Skeletal muscle tissue (tissue), 4 donors: ENCODE measurements around the gene IFT22. TPM values are rescaled to one million over a fixed set of nuclear protein-coding genes. Genes with fewer than 3 reads are reported as not detected.

ENCODE experiments used
- H3K27ac ChIP-seq: one replicate; pipeline ENCODE4 v1.7.0; 2013; ENCODE audit warnings: mild to moderate bottlenecking, low read depth, low read length, inconsistent platforms
- H3K27me3 ChIP-seq, 3 donors: one replicate each; pipeline ENCODE4 v1.7.0; 2013; ENCODE audit warnings: low read length in 3 of 3; ENCODE audit not compliant: control insufficient read depth in 3 of 3, insufficient read depth in 3 of 3
- H3K36me3 ChIP-seq, 3 donors: one replicate each; pipeline ENCODE4 v1.7.0; 2013; ENCODE audit warnings: low read length in 3 of 3; ENCODE audit not compliant: control insufficient read depth in 3 of 3, insufficient read depth in 3 of 3
- H3K4me1 ChIP-seq, 3 donors: one replicate each; pipeline ENCODE4 v1.7.0; 2013; ENCODE audit warnings: low read length in 3 of 3, mild to moderate bottlenecking in 3 of 3; ENCODE audit not compliant: control insufficient read depth in 3 of 3, insufficient read depth in 3 of 3
- H3K4me3 ChIP-seq, 3 donors: one replicate each; pipeline ENCODE4 v1.7.0; 2013; ENCODE audit warnings: low read length in 3 of 3
- H3K9ac ChIP-seq, 3 donors: one replicate each; pipeline ENCODE4 v1.7.0; 2013; ENCODE audit warnings: low read length in 3 of 3, mild to moderate bottlenecking in 3 of 3, moderate library complexity in 2 of 3, low read depth in 1 of 3
- H3K9me3 ChIP-seq, 3 donors: one replicate each; pipeline ENCODE4 v1.7.0; 2013; ENCODE audit warnings: low read length in 3 of 3; ENCODE audit not compliant: control insufficient read depth in 3 of 3
- total RNA-seq: library from RNA; depleted of rRNA; stranded (reverse); fragments of >200 nt; gene quantifications from one replicate; pipeline ENCODE4 v1.2.3, GENCODE V29; 2014
- donor health status: Osteomylitis.

IFT22 gene
- total RNA-seq, 1 donor from 2014 or later: 17.2 TPM

GRCh38 chr7:101328159-101328558 lies 6.5 kb upstream of the IFT22 start:
- peaks cover 8 to 13% (median 10%) of the 10 kb centered on the region in 3 donors for H3K27me3 ChIP-seq
- no peaks in the 10 kb centered on the region for H3K36me3 ChIP-seq
- H3K4me1 ChIP-seq: no peaks in the 10 kb centered on the region
- no peak overlapping the region for H3K27ac ChIP-seq
- no peak overlapping the region for H3K9ac ChIP-seq
- no peak overlapping the region for H3K4me3 ChIP-seq
- H3K9me3 ChIP-seq: no peaks in the 10 kb centered on the region

- no peak overlapping the region for H3K4me3 ChIP-seq
- no peak overlapping the region for H3K9ac ChIP-seq
- no peak overlapping the region for H3K27ac ChIP-seq
- H3K4me1 ChIP-seq: peaks cover 8 to 16% (median 10%) of the 10 kb centered on the region in 3 donors
- H3K36me3 ChIP-seq: peaks cover 7 to 13% (median 12%) of the 10 kb centered on the region in 3 donors
- H3K27me3 ChIP-seq: peaks cover 0 to 5% (median 0%) of the 10 kb centered on the region in 3 donors
- H3K9me3 ChIP-seq: no peaks in the 10 kb centered on the region
Measured at GRCh38 chr7:101319401-101319800, 2.2 kb downstream of the IFT22 start.

- Histone ChIP-seq H3K27me3 (no peaks in the 10 kb centered on the region), H3K36me3 (peaks cover 8 to 14% (median 13%) of the 10 kb centered on the region in 3 donors), H3K27ac (no peak overlapping the region), H3K9me3 (peaks cover 0 to 3% (median 0%) of the 10 kb centered on the region in 3 donors), H3K4me3 (no peak overlapping the region), H3K4me1 (no peaks in the 10 kb centered on the region), H3K9ac (no peak overlapping the region)
Measured at GRCh38 chr7:101315336-101315735, 6.3 kb downstream of the IFT22 start.

- Histone ChIP-seq H3K27ac (no peak overlapping the region), H3K9ac (peak overlapping the region in 1 of 3 donors; percentile 40), H3K4me1 (peaks cover 0 to 3% (median 0%) of the 10 kb centered on the region in 3 donors), H3K9me3 (peaks cover 0 to 3% (median 0%) of the 10 kb centered on the region in 3 donors), H3K27me3 (peaks cover 24 to 34% (median 29%) of the 10 kb centered on the region in 3 donors), H3K4me3 (peak overlapping the region; percentile 26 to 51 (median 45)), H3K36me3 (no peaks in the 10 kb centered on the region)
Measured at GRCh38 chr7:101308245-101309085, 13.1 kb downstream of the IFT22 start.

- Histone ChIP-seq H3K27me3 (peaks cover 44 to 53% (median 45%) of the 10 kb centered on the region in 3 donors), H3K27ac (no peak overlapping the region), H3K36me3 (no peaks in the 10 kb centered on the region), H3K4me1 (peaks cover 0 to 3% (median 0%) of the 10 kb centered on the region in 3 donors), H3K9me3 (peaks cover 0 to 5% (median 0%) of the 10 kb centered on the region in 3 donors), H3K9ac (no peak overlapping the region), H3K4me3 (no peak overlapping the region)
Measured at GRCh38 chr7:101306307-101306706, 15.3 kb downstream of the IFT22 start.

- Histone ChIP-seq H3K9ac (no peak overlapping the region), H3K4me1 (peaks cover 0 to 3% (median 0%) of the 10 kb centered on the region in 3 donors), H3K9me3 (peaks cover 0 to 10% (median 6%) of the 10 kb centered on the region in 3 donors), H3K27me3 (peaks cover 66 to 68% (median 66%) of the 10 kb centered on the region in 3 donors), H3K4me3 (no peak overlapping the region), H3K36me3 (no peaks in the 10 kb centered on the region), H3K27ac (no peak overlapping the region)
Measured at GRCh38 chr7:101303102-101303701, 18.4 kb downstream of the IFT22 start.

- no peaks in the 10 kb centered on the region for H3K36me3 ChIP-seq
- no peak overlapping the region for H3K27ac ChIP-seq
- no peak overlapping the region for H3K4me3 ChIP-seq
- peaks cover 61 to 70% (median 63%) of the 10 kb centered on the region in 3 donors for H3K27me3 ChIP-seq
- peaks cover 0 to 10% (median 6%) of the 10 kb centered on the region in 3 donors for H3K9me3 ChIP-seq
- no peak overlapping the region for H3K9ac ChIP-seq
- H3K4me1 ChIP-seq: no peaks in the 10 kb centered on the region
Measured at GRCh38 chr7:101302641-101303101, 18.9 kb downstream of the IFT22 start.

GRCh38 chr7:101300465-101301376 lies 20.9 kb downstream of the IFT22 start:
- Histone ChIP-seq H3K4me1 (no peaks in the 10 kb centered on the region), H3K36me3 (no peaks in the 10 kb centered on the region), H3K4me3 (no peak overlapping the region), H3K27me3 (peaks cover 57 to 60% (median 58%) of the 10 kb centered on the region in 3 donors), H3K9ac (no peak overlapping the region), H3K9me3 (peaks cover 0 to 10% (median 6%) of the 10 kb centered on the region in 3 donors), H3K27ac (no peak overlapping the region)
